ENCODE results near the gene ASXL2. TPM values are rescaled to one million over a fixed set of nuclear protein-coding genes. Genes with fewer than 3 reads are reported as not detected.

The ASXL2 gene
- total RNA-seq, 4 donors from 2014 or later = 15.4 to 19.7 (median 17.6) TPM

DNA sequence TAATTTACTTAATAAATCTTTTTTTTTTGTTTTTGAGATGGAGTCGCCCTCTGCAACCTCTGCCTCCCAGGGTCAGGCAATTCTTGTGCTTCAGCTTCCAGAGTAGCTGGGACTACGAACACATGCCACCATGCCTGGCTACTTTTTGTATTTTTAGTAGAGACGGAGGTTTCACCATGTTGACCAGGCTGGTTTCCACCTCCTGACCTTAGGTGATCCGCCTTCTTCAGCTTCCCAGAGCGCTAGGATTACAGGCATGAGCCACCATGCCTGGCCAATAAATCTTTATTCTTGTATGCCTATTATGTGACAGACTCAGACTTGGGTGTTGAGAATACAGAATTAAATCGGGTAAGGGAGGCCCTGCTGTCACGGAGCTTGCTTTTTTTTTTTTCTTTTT is 16.7 kb upstream of the ASXL2 start:
- TF ChIP-seq CTCF (IDR thresholded peaks at IDR 0.05) = no peak
- ATAC-seq (ENCODE audit: low FRiP score) = no peak
- DNase-seq (ENCODE audit: low spot score) = no peak

- TF ChIP-seq CTCF (IDR thresholded peaks at IDR 0.05) = no peak
- ATAC-seq (ENCODE audit: low FRiP score) (no peak), DNase-seq (ENCODE audit: low spot score) (no peak)
Measured at GRCh38 chr2:25894135-25894830, 16.0 kb upstream of the ASXL2 start.

- TF ChIP-seq CTCF (IDR thresholded peaks at IDR 0.05) = no peak
- no peak for ATAC-seq (ENCODE audit: low FRiP score)
- DNase-seq (ENCODE audit: low spot score) = no peak
Measured at GRCh38 chr2:25891672-25892071, 13.4 kb upstream of the ASXL2 start.

- ATAC-seq (ENCODE audit: low FRiP score) = no peak
- TF ChIP-seq CTCF (IDR thresholded peaks at IDR 0.05) = no peak
- DNase-seq (ENCODE audit: low spot score) = no peak
Measured at GRCh38 chr2:25887624-25888242, 9.4 kb upstream of the ASXL2 start.

- ATAC-seq (ENCODE audit: low FRiP score) = no peak
- TF ChIP-seq CTCF (IDR thresholded peaks at IDR 0.05) = no peak
- DNase-seq (ENCODE audit: low spot score) = no peak
Measured at GRCh38 chr2:25885933-25886332, 7.6 kb upstream of the ASXL2 start.

DNA sequence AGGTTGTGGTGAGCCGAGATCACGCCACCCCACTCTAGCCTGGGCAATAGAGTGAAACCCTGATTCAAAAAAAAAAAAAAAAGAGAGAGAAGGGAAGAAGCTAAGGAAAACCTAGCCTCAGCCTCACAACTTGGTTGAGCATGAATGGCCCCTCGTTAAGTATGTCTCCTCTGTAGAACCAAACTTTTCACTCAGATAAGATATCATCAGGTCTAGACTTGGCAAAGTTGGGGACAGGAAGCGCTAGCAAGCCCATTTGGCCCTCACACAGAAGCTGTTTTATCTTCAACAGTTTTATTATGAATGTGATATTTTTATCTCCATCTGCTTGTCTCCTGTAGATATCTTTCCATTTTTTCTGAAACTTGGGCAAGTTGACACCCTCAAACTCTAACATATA is 3.5 kb upstream of the ASXL2 start:
- TF ChIP-seq CTCF (IDR thresholded peaks at IDR 0.05) = no peak
- ATAC-seq (ENCODE audit: low FRiP score) (no peak), DNase-seq (ENCODE audit: low spot score) (no peak)

- no peak for TF ChIP-seq CTCF (IDR thresholded peaks at IDR 0.05)
- DNase-seq (ENCODE audit: low spot score) (no peak), ATAC-seq (ENCODE audit: low FRiP score) (no peak)
Measured at GRCh38 chr2:25879133-25879730, 945 bp upstream of the ASXL2 start.

Measured in omental fat pad (tissue), 4 donors.